HG02623 (cell line): ENCODE results near the gene SESN3.
"Not testable (repeated sequence)": the region's sequence is repeated elsewhere in the genome, so short reads cannot be mapped to it uniquely, and the experiment has no call there.

ENCODE experiments used
- ATAC-seq: cut with Tn5 transposase; IDR thresholded peaks from one replicate; pipeline ENCODE4 v1.9.1; 2021; ENCODE audit warnings: moderate library complexity; ENCODE audit not compliant: unreplicated experiment

The SESN3 gene, protein sequence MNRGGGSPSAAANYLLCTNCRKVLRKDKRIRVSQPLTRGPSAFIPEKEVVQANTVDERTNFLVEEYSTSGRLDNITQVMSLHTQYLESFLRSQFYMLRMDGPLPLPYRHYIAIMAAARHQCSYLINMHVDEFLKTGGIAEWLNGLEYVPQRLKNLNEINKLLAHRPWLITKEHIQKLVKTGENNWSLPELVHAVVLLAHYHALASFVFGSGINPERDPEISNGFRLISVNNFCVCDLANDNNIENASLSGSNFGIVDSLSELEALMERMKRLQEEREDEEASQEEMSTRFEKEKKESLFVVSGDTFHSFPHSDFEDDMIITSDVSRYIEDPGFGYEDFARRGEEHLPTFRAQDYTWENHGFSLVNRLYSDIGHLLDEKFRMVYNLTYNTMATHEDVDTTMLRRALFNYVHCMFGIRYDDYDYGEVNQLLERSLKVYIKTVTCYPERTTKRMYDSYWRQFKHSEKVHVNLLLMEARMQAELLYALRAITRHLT

DNA sequence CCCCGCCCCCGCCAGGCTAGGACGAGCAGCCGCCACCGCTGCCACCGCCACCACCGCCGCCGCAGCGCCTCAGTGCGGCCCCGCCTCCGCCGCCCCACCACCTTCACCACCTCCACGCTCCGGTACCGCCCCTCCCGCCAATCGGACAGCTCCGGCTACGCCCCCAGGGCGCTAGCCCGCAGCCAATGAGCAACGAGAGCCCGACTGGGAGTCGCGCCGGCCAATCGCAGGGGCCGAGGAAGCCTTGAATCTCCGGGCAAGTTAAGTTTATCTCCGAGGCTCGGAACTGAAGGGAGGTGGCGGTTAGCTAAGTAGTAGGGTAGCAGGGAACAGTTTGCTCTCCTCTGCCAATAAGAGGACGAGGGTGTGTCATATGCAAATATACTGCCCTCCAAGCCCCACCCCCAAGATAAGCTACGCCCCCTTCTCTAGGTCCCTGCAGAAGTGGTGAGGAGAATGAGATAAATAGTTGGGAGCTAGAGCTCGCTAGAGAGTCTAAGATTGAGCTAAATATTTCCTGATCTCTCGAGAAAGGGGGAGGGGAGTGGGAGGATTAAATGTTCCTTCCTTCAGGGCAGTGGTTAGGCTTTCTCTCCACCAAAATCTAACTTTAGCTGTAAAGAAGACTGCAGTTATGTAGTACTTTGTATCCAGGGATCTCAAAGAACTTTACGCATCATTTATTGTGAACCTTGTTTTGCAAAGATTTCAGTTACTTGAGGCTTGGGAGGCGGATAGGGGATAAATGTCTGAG is at the start of gene SESN3:
Gene SESN3, minus strand, starts transcription at position 76 of the 754 bp plus-strand sequence. CDS start 342 bp downstream, outside the sequence.
- peak; percentile 97 for ATAC-seq

DNA sequence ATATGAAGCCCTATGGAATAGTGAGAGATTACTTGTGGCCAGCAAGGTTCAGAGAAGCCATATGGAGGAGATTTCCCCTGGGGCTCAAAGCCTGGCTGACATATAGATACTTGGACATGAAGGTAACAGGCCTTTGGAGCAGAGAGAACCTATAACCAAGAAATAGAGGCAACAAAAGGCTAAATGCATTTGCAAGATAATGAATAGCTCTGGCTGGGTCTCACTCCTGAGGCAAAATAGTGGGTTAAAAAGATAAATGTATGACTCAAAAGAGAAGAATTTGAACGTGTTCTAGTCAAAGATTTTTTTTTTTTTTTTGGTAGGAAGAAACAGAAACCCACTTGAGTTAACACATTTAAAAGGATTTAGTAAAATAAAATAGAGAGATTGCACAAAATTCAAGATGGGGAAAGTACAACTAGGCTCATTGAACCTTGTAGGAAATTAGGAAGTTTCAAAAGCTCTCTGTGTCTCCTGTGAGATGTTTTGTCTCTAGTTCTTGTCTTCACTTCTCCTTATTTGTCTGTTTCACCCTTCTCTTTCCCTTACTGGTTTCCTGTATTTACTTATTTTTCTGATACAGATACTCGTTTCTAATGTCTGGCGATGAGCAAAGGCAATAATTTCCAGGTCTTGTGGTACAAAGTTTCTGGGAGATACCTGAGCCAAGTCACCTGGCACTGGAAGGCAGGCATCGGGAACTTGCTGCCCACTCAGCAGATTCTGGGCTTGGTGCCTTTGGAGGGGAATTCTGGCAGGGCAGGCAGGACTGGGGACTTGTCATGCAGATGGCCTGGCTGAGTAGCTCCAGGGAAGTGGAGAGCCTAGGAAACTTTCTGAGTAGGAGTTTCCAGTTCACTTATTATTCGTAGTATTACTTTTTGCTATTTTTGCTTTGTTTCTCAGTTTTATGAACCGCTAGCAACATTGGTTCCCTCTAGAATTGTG is 49.2 kb upstream of the SESN3 start:
- ATAC-seq = no peak

- no peak for ATAC-seq
Observed at GRCh38 chr11:95277868-95278267, 46.9 kb upstream of the SESN3 start.

DNA sequence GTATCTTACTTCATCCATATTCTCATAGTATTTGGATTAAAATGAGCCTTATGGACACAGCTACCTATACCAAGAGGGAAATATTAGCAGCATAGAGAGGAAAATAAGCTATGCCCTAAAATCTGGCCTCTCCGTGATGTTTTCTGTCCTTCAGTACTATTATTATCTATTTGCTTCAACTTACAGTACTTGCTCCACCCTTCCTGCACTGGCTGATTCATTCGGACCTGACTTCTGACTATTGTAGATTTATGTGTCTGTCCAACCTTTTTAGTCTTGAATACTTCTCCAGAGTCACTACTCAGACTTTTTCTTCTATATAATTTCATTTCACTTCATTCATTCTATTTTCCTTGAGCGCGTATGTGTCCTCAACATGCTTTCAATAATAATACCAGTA is 45.1 kb upstream of the SESN3 start:
- ATAC-seq = no peak

DNA sequence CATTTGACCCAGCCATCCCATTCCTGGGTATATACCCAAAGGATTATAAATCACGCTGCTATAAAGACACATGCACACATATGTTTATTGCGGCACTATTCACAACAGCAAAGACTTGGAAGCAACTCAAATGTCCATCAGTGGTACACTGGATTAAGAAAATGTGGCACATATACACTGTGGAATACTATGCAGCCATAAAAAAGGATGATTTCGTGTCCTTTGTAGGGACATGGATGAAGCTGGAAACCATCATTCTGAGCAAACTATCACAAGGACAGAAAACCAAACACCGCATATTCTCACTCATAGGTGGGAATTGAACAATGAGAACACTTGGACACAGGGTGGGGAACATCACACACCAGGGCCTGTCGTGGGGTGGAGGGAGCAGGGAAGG is 42.6 kb upstream of the SESN3 start:
- ATAC-seq = not testable (repeated sequence)

DNA sequence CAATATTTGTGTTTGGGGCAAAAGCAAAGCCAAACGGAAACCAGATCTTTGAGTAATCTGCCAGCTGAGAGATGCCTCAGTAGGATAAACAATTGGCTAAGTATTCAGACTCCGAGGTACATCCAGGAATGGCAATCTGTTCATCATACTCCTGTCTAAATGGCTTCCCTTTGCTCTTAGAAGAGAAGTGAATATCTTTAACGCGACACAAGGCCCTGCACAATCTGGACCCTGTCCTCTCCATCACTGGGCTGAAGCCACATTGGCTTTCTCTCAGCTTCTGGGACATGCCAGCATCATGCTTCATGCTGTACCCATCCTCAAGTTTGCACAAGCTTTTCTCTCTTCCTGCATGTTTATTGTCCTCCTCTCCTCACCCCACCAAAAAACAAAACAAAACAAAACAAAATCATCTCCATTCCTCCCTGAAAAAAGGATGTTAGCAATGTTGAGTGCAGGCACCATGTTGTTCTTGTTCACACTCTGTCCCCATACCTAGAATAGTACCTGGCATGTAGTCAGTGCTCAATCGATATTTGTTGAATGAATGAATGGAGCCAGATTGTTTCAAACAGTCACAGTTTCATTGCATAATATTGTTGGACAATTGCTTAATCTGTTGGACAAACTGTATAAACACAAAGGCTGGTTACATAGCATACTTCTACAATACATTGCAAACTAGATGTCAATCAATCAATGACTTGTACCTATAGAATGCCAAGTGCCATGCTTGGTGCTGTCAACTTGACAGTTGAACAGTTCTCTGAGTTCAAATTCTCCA is 38.2 kb upstream of the SESN3 start:
- no peak for ATAC-seq

- no peak for ATAC-seq
Observed at GRCh38 chr11:95268391-95268790, 37.4 kb upstream of the SESN3 start.

DNA sequence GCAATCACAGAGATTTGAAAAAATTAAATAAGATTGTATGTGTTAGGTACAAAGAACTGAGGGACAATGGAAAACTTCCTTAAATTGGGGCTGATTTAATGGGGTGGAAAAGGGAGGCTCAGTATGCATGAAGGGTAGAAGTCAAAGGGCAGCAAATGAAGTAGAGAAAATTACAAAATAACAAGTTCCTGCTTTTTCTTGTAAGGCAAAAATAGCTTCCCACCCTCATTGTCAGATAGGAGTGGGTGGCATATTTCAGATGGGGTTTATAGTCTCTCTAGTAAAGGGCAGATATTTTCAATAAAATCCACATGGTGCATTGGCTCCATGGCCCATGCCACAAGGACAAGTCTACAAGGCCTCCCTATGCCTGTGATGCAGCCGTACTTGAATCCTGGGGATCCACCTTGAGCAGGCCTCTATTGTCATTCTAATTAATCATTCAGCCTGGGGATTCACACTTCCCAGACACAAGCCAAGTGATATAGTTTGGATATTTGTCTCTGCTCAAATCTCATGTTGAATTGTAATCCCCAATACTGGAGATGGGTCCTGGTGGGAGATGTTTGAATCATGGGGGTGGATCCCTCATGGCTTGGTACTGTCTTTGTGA is 36.7 kb upstream of the SESN3 start:
- ATAC-seq = no peak

- no peak for ATAC-seq
Observed at GRCh38 chr11:95266751-95267374, 35.9 kb upstream of the SESN3 start.

GRCh38 chr11:95264881-95265280 is 33.9 kb upstream of the SESN3 start:
- no peak for ATAC-seq

DNA sequence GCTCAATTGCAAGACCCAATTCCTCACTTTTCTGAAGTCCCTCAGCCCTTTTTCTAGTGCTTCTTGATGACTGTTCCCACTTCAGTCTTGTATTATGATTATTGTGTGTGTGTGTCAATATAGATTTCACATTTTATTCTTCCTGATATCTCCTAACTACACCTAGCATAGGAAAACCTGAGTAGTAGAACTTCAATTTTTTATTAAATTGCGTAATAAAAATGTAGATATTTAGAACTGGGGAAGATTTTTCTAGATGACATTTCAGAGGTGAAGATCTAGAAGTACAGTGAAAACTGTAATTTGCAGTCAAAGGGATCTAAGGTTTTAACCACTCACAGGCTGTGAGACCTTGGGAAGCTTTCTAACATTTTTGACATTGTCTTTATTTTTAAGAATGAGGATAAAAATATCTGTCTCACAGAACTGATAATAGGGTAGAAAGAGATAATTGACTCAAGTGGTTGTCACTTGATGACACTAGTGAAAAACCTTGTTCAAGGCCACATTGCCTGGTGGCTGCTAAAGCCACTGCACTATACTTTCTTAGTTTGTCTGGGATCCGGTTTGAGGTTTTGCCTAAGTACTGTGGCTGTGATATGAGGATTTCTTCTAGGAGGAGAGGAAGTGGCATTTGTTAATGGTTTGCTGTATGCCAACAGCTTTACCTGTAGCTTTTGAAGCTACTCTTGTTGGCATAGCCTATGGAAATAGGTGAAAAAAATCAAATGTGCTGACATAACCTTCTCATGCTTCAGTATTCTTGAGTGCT is 32.2 kb upstream of the SESN3 start:
- no peak for ATAC-seq

GRCh38 chr11:95257456-95257971 is 26.5 kb upstream of the SESN3 start:
- ATAC-seq = no peak

- no peak for ATAC-seq
Observed at GRCh38 chr11:95256321-95256779, 25.3 kb upstream of the SESN3 start.

DNA sequence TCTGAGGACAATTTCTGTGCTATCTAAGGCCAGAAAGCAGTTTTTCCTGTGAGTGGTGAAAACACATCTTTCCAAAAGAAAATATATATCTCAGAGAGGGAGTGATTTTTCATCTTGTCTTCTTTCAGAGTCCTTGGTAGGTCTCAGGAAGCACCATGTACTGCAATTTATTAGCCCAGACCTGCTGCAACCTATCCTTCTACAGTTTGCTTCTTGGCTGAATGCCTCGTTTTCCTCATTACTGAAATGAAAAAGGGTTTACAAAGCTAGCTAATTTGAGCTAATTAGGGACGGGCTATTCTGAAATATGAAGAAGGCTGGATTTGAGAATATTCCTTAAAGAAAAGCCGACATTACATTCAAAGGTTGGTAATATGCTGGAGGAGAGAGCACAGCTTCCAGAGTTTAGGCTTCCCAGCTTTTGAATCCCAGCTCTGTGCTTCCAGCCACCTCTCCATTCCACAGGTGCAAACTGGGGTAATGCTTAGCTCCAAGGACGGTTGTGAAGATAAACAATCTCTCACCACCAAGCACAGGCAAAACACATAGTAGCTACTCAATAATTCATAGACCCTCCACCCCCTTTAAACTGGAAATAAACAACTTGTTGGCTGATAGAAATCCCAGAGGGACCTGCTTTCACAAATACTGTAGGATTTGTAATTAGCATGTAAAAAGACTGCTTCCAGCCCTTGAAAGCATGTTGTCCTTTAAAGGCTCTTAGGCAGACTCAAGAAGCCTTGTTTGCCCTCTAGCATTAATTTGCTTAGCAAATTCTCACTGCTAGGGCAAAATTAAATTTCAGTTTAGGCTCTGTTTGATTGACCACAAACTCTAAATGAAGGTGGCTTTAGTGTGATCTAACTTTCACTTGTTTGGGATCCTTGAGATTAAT is 24.5 kb upstream of the SESN3 start:
- ATAC-seq = no peak

DNA sequence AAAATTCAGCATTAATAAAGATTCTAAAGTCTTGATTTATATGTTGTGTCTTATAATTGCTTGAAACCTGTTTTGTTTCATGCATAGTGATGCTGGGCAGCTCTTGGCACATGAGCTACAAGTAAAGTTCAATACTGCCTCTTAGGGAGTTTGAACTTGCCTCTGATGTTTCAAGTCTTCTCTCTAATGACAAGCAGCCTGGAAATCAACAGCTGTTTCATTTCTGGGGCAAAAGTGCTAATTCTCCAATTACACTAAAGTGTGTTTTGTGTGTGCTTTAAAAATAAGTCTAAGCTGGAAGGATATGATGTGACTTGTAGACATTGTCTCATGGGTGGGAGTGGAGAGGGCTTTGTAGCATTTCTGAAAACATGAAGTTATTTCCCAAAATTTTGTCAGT is 23.7 kb upstream of the SESN3 start:
- peak; percentile 2 for ATAC-seq

- peak; percentile 97 for ATAC-seq
Observed at GRCh38 chr11:95254131-95254704, 23.2 kb upstream of the SESN3 start.

GRCh38 chr11:95253141-95253540 is 22.1 kb upstream of the SESN3 start:
- no peak for ATAC-seq
